Stimulated activated CD4-positive, alpha-beta T cell treated with anti-CD3 and anti-CD28 coated beads, Interleukin-4, amount 100 ng/mL, for 24 hours (primary cell): ENCODE data around the gene CELA3A.

ENCODE experiments used
- DNase-seq: peaks from one replicate; pipeline ENCODE4 v3.0.0-alpha.2; 2020

CELA3A gene

GRCh38 chr1:22052115-22053016, 50.9 kb downstream of the CELA3A start, which contains the start of gene CDC42:
TSS of gene CDC42 (plus strand) at chr1:22052709. CDS start at chr1:22078479, 25,770 bp downstream.
- DNase-seq = peak; percentile 97

GRCh38 chr1:22053017-22053860, 51.8 kb downstream of the CELA3A start:
- DNase-seq = peak; percentile 45

- DNase-seq = no peak
Observed at GRCh38 chr1:22053861-22054770, 52.7 kb downstream of the CELA3A start.

- no peak for DNase-seq
Observed at GRCh38 chr1:22055463-22055862, 54.0 kb downstream of the CELA3A start.

GRCh38 chr1:22056043-22056442, 54.6 kb downstream of the CELA3A start:
- no peak for DNase-seq

GRCh38 chr1:22056936-22057335, 55.5 kb downstream of the CELA3A start:
- no peak for DNase-seq

GRCh38 chr1:22057861-22058260, 56.4 kb downstream of the CELA3A start:
- DNase-seq = no peak
